ENCODE results near the gene ZNF627.
"Not testable (repeated sequence)": the region's sequence is repeated elsewhere in the genome, so short reads cannot be mapped to it uniquely, and the experiment has no call there.

ZNF627 gene

DNA sequence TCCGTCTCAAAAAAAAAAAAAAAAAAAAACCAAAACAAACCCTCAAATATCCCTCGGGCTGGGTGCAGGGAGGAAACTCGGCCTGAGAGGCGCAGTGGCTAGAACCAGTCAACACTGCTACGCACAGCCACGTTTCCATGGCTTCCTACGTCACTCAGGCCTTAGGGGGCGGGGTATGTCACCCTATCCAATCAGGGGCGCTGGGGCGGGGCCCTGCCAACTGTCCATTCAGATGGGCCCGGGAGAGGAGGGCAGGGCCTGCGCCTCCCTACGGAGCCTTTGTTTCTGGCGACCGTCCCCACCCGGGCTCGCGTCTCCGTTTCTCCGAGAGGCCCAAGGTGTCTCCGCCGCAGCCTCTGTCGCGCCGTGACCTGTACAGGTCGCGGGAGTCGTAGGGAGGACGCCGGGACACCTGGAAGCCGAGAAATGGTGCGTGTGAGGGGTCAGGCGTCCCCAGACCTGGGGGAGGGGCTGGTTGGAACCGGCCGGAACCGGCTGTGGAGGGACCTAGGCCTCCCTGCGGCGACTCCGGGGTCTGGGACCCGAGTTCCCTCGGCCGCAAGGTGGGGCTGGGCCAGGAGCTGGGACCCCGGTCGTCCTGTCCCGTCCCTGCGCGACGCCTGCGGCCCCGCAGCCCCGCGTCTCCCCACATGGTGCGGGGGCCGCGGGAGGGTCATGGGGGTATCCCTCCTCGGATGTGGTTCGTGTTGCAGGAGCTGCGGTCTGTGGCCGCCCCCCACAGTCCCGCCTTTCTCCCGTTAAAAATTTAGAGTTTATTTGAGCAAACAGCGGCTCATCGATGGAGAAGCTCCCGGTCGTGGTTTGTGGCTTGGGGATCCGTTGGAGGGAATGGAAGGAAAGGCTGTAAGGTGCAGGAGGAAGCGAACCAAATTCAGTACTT is at the start of gene ZNF627:
Gene ZNF627, plus strand, starts transcription at position 282 of the 901 bp plus-strand sequence. Its CDS starts 145 bp downstream, at position 427.
- peak; percentile 97 for DNase-seq

DNA sequence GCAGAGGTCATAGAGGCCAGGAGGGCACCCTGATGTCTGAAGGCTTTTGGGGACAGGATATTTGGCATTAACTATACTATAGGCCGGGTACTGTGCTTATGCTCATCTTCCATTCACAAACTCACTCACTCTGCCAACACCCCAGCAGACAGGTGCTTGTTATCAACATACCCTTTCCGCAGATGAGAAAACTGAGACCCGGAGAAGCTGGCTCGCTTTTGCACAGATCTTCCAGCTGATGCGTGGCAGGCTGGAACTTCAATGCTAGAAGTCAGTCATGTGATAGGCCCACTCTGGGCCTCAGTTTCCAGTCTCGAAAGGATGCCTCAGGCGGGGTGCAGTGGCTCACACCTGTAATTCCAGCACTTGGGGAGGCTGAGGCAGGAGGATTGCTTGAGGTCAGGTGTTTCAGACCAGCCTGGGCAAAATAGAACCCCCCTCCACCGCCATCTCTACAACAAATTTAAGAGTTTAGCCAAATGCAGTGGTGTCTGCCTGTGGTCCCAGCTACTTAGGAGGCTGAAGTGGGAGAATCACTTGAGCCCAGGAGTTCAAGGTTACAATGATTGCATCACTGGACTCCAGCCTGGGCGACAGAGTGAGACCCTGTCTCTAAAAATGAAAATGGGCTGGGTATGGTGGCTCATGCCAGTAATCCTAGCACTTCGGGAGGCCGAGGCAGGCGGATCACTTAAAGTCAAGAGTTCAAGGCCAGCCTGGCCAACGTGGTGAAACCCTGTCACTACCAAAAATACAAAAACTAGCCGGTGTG is 49.2 kb upstream of the ZNF627 start:
- DNase-seq = no peak

DNA sequence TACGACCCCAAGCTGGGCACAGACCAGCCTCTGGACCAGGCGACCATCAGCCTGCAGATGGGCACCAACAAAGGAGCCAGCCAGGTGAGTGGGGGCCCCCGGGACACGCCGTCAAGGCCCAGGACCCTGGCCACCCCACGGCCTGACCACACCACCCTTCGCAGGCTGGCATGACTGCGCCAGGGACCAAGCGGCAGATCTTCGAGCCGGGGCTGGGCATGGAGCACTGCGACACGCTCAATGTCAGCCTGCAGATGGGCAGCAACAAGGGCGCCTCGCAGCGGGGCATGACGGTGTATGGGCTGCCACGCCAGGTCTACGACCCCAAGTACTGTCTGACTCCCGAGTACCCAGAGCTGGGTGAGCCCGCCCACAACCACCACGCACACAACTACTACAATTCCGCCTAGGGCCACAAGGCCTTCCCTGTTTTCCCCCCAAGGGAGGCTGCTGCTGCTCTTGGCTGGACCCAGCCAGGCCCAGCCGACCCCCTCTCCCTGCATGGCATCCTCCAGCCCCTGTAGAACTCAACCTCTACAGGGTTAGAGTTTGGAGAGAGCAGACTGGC is 47.8 kb upstream of the ZNF627 start:
- no peak for DNase-seq

DNA sequence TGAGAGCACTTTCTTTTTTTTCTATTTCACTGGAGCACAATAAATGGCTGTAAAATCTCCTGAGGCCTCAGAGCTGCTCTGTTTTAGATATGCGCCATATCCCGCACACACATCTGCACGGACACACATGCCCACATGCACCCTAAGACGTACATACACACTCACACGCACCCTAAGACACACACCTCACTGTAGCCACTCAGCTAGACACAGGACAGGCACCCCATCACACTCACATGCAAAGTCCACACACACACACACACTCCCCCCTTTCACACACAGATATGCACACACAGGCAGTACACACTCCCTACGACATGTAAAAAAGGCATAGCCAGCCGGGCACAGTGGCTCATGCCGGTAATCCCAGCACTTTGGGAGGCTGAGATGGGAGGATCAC is 47.0 kb upstream of the ZNF627 start:
- DNase-seq = no peak

DNA sequence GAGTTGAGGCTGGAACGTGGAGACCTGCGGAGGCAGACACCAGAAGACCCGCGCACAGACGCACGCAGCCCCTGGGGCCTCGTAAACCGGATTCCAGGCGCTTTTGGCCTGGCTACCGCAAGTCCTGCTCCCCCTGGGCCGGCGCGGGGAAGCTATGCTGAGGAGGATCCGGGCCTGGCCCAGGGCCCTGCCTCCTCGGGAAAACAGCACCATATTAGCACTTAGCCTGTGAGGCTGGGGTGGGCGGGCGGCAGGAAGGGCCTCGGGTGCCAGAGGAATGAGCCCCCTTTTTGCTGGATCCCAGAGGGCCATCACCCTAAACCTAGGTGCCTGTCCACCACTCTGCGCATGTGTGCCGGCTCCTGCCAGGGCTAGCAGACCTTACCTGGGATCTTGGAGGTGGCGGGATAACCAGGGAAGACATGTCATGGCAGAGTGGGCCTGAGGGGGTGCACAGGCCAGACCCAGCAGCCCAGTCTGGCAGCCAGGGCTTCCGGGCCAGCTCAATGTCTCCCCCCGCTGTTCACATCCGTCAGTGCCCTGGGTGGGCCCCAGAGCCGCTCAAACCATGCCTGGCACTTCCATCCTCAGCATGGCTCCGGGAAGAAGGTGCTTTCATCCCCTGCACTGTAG is 45.6 kb upstream of the ZNF627 start:
- DNase-seq = no peak

DNA sequence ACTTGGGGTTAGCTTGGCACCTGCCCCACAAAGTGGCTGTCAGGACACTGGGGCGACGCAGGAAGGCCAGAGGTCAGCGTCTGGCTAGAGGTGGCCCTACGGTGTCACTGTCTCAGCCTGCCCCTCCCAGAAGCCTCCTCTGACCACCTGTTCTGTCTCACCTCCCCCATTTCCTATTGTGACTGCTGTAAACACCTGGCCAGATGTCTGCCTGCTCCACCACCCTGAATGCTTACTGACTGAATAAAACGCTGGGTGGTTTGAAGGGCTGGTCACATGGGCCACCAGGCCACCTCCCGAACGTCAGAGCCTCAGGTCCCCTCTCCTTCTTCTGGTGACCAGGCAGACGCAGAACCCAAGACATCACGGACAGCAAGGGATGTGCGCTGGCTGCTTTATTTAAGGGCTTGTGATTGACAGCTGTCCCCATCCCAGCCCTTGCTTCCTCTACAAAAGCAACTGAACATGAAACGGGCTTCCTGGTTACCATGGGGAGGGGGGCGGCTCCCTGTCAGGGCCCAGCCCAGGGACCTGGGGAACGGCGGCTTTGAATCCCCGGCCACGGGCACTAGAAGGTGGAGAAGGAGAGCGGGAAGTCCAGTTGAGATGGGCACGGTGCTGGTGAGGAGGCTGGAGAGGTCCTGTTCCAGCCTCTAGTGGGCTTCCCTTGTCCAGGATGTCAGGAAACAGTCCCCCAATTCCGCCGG is 44.5 kb upstream of the ZNF627 start:
- DNase-seq = no peak

DNA sequence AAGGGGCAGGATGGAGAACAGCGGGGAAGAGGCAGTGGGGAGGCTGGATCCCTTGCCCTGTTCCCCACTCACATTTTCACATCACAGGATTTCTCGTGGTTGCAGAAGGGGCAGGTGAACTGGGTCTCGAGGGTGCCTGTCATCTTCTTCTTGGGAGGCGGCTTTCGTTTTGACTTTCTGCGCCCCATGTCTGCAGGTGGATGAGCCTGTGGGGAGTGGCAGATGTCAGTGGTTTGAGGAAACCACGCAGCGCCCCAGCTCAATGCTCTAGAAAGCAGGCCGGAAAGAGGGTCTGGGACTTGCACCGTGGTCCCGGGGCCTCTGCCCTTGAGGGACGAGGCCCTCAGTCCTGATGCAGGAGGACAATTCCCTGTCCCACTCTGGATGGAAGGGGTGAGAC is 43.1 kb upstream of the ZNF627 start:
- DNase-seq = no peak

DNA sequence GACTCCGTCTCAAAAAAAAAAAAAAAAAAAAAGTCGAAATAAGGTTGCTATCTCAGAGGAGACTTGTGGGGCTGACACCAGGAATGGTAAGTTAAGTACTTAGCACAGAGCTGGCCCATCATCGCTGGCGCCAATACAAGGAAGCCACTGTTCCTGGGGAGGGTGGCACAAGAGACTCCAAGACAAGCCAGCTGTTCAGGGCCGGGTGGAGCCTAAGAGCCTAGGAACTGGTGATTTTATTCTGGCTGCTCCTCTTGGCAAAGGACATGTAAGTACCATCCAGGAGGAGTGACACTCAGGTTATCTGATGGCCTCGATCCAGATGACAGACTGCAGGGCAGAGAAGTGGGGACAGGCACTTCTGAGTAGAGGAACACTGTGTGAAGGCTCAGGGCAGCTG is 42.0 kb upstream of the ZNF627 start:
- no peak for DNase-seq

DNA sequence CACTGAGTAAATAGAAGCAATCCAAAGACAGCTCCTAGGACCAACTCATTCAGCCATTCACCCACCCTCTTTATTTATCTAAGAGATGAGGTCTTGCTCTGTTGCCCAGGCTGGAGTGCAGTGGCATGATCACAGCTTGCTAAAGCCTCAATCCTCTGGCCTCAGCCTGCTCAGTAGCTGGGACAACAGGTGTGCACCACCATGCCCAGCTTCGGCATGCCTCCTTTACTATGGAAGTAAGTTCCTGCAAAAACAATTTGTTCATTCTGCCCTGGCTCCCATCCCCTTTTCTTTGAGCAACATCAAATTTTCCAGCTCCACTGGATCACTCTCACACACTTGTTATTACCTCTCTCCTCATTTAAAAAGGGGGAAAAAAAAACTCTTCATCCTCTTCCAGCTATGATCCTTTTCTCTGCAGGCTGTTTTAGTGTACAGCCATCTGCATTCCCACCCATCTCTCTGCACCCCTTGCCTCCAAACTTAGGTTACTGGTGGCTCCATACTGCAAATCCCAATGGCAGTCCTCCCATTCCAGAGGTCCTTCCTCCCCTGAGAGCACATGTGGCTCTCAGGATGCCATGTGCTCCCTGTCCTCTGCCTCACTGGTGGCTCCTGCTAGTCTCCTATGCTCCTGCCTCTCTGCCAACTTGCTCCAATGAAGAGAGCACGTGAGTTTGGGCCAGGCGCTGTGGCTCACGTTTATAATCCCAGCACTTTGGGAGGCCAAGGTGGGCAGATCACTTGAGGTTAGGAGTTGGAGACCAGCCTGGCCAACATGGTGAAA is 40.5 kb upstream of the ZNF627 start:
- DNase-seq = no peak

DNA sequence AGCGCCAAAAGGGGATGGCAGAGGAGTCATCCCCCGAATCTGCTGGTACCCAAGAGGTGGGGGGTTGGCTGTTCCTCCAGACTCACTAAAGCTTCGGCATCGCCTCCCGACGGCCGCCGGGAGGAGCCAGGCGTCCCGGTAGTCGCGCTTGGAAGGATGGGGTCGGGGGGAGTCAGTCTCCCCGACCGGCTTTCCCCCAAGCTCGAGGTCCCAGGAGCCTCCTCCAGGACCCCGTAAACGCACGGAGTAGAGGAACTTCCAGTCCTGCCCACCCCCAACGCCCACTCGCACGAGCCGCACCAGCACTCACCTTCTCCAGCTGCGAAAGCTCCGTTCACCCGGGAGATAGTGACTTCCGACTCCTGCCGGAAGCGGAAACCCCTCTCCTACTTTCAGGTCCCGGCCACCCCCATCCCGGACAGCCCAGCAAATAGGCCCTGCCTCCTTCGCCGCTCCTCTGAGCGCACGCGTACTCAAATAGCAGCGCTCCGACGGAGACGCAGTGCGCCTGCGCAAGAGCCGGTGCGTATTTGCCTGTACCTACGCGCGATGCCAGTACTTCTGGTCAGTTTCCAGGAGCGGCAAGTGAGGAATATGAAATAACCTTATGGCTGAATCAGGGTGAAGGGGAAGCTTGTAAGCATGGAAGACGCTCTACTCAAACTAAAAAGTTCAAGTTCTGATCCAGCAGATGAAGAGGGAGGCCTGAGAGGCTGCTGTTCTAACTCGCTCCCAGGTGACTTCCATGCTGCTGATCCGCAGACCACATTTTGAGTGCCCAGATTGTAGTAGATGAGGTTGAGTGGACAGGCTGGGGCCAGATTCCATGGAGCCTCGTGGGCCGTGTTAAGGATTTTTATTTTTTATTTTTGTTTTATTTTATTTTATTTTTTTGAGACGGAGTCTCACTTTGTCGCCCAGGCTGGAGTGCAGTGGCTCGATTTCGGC is 38.1 kb upstream of the ZNF627 start, which contains the start of gene ELOF1:
Gene ELOF1, minus strand, starts transcription at position 350 of the 948 bp plus-strand sequence. CDS start 4,883 bp downstream, outside the sequence.
- peak; percentile 98 for DNase-seq

DNA sequence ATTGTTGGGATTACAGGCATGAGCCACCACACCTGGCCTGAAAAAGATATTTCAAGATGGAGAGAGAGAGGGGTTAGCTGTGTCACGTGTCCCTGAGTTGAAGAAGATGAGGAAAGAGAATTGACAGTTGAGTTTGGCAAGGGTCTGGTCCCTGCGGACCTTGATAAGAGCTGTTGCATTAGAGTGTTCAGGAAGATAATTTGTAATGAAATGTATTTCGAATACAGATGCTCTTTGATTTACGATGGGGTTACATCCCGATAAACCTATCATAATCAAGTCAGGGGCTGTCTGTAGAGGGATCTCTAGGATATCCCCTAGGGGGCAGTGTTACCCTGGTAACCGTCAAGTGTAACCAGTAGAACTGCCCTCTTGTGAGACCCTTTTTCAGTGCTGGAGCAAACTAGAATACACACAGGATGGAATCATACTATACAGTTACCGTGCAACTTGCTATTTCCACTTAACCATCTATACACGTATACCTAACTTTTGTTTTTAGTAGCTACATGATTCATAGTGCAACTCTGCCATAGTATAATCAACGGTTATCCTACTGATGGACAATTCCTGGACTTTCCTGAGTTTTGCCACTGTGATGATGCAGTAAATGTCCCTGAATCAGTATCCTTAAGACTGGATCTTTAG is 36.8 kb upstream of the ZNF627 start:
- no peak for DNase-seq

DNA sequence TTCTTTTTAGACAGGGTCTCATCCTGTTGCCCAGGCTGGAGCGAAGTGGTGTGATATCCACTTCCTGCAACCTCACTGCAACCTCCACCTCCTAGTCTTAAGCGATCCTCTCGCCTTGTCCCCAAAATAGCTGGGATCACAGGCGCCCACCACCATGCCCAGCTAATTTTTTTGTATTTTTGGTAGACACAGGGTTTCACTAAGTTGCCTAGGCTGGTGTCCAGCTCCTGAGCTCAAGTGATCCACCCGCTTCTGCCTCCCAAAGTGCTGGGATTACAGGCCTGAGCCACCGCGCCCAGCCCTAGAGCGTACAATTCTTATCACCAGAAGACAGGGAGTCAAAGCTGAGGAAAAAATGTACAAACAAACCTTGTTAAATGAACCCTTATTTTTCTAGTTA is 33.8 kb upstream of the ZNF627 start:
- no peak for DNase-seq

DNA sequence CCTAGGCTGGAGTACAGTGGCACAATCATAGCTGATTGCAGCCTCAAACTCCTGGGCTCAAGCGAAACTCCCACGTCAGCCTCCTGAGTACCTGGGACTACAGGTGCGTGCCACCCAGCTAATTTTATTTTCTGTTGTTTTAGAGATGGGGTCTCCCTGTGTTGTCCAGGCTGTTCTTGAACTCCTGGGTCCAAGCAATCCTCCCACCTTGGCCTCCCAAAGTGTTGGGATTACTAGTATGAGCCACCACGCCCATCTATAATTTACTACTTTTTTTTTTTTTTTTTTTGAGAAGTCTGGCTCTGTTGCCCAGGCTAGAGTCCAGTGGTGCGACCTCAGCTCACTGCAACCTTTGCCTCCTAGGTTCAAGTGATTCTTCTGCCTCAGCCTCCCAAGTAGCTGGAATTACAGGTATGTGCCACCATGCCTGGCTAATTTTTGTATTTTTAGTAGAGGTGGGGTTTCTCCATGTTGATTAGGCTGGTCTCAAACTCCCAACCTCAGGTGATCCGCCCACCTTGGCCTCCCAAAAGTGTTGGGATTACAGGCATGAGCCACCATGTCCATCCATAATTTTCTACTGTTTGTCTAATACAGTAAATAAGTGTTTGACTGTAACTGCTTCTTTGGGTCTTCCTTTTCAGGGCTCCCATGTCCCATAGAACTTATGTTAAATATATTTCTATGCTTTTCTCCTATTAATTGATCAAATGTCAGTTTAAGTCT is 33.0 kb upstream of the ZNF627 start:
- DNase-seq = not testable (repeated sequence)

DNA sequence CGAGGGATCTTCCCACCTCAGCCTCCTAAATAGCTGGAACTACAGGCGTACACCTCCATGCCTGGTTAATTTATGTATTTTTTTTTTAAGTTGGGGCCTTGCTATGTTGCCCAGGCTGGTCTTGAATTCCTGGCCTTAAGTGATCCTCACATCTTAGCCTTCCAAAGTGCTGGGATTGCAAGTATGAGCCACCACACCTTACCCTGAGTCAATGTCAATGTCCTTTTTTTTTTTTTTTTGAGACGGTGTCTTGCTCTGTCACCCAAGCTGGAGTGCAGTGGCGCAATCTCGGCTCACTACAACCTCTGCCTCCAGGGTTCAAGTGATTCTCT is 31.7 kb upstream of the ZNF627 start:
- DNase-seq = not testable (repeated sequence)

DNA sequence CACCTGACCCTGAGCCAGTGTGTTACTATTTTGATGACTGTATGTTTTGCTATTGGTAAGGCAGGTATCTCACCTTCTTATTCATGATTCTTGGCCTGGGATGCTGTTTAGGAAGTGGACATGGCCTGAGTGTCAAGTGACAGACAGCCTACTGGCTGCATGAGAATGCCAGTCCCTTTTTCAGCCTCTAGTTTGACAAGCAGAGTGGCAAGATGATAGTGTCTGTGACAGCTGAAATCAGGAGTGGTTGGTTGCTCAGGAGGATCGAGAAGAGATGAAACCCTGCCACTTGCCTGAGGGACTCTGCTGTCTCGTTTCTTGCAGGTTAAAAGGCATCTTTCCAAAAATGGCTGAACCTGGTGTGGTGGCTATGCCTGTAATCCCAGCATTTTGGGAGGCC is 31.1 kb upstream of the ZNF627 start:
- no peak for DNase-seq

DNA sequence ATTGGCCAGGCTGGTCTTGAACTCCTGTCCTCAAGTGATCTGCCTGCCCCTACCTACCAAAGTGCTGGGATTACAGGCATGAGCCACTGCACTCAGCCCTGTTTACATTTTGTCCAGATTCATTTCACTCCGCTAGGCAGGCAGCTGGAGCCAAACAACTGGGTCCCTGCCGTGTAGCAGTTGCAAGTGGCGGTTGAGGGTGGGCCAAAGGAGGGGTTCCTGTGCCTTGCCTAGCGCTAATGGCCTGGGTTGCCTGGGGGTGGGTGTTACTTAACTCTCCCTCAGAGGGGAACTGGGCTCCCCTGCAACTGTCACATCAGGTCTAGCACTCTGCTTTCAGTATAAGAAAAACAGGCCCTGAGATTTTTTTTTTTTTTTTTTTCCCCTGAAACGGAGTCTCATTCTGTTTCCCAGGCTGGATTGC is 27.2 kb upstream of the ZNF627 start:
- no peak for DNase-seq

DNA sequence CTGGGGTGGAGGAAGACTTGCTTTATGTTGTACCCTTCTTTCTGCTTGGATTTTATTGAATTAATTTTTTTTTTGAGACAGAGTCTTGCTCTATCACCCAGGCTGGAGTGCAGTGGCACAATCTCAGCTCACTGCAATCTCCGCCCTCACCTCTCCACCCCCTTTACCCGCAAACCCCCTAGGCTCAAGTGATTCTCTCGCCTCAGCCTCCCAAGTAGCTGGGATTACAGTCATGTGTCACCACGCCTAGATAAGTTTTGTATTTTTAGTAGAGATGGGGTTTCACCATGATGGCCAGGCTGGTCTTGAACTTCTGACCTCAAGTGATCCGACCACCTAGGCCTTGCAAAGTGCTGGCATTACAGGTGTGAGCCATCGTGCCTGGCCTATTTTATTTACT is 23.9 kb upstream of the ZNF627 start:
- not testable (repeated sequence) for DNase-seq

DNA sequence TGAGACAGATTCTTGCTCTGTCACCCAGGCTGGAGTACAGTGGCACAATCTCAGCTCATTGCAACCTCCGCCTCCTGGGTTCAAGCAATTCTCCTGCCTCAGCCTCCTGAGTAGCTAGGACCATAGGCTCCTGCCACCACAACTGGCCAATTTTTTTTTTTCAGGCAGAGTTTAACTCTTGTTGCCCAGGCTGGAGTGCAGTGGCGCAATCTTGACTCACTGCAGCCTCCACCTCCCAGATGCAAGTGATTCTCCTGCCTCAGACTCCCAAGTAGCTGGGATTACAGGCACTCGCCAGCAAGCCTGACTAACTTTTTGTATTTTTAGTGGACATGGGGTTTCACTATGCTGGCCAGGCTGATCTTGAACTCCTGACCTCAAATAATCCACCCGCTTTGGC is 23.5 kb upstream of the ZNF627 start:
- not testable (repeated sequence) for DNase-seq

DNA sequence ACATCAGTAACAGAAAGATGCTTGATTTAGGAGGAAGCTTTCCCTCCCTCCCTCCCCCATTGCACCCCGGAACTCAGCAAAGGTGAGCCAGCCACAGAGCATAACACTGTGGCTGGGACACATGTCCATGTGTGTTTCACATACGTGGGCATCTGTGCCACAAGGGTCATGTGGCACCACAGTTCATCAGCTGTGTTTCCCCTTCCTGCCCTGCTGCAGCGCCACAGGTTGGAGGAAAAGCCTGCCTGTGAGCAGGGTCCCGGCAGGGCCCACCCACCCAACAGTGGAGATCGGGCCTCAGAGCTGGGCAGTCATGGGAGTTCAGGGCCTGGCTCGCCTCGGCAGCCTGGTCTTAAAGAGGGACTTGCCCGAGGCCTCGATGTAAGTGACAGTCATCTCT is 22.6 kb upstream of the ZNF627 start:
- no peak for DNase-seq

Measured in activated CD8-positive, alpha-beta memory T cell treated with anti-CD3 and anti-CD28 coated beads, Interleukin-2, amount 50 U/mL, for 48 hours (primary cell).